Bronchial smooth muscle cell (primary cell): Measurements from ENCODE around the gene SLC25A34. TPM values are rescaled to one million over a fixed set of nuclear protein-coding genes. Genes with fewer than 3 reads are reported as not detected.

ENCODE experiments used
- total RNA-seq: library from RNA; depleted of rRNA; stranded (reverse); fragments of >200 nt; gene quantifications from 2 replicates; pipeline ENCODE4 v1.2.1, GENCODE V29; 2014

The SLC25A34 gene
- total RNA-seq: 0.16 and 0.52 TPM in 2 replicates

GRCh38 chr1:15736038-15736891 is at the start of gene SLC25A34:
Gene SLC25A34 (plus strand): TSS chr1:15736258. CDS start chr1:15736486, 228 bp downstream.

DNA sequence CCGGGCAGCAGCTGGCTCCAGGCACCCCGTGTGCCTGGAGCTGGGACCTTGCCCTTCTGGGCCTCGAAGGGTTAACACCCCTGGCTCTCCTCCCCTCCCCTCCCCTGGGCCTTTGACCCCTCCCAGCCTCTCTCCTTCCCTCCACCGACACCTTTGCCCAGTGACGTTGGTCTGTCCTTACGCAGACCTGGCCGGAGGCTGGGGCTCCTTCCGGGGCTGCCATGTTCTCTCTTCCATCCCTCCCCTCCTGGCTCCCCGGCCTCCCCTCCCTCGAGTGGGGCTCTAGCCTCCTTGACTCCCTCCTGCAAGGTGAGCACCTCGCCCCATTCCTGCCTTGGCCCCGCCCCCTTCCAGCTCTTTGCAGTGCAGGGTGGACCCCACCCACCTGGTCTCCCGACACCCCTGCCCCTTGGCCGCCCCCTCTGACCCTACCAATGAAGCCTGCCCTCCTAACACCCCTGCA is 6.3 kb downstream of the SLC25A34 start, which contains the start of gene TMEM82:
TMEM82 (plus strand) TSS at position 161 of the 463 bp plus-strand sequence; CDS start at position 222, 61 bp downstream.

GRCh38 chr1:15758343-15758931 is 22.4 kb downstream of the SLC25A34 start, which contains the start of gene FBLIM1:
Gene FBLIM1 (plus strand): TSS chr1:15758795. CDS start chr1:15764984, 6,189 bp downstream.

Other genes with a start within 250 kb of the SLC25A34 start
- 5.4 and 6.3 TPM in 2 replicates for gene CASP9, start 212.0 kb upstream of the SLC25A34 start, total RNA-seq
- gene DNAJC16, start 209.4 kb upstream of the SLC25A34 start, total RNA-seq: 7.9 and 8.4 TPM in 2 replicates
- gene AGMAT, start 151.2 kb upstream of the SLC25A34 start, total RNA-seq: 0.26 and 0.79 TPM in 2 replicates
- 8.0 and 9.1 TPM in 2 replicates for gene DDI2, start 118.8 kb upstream of the SLC25A34 start, total RNA-seq
- 67.1 and 90.9 TPM in 2 replicates for gene PLEKHM2, start 51.9 kb upstream of the SLC25A34 start, total RNA-seq
- not detected in 2 replicates for gene TMEM82, start 6.2 kb downstream of the SLC25A34 start, total RNA-seq
- 10.7 and 11.8 TPM in 2 replicates for gene FBLIM1, start 22.5 kb downstream of the SLC25A34 start, total RNA-seq
- 14.8 and 15.3 TPM in 2 replicates for gene UQCRHL, start 71.4 kb downstream of the SLC25A34 start, total RNA-seq
- 6.8 and 8.6 TPM in 2 replicates for gene SPEN, start 111.4 kb downstream of the SLC25A34 start, total RNA-seq
- 46.2 and 69.1 TPM in 2 replicates for gene ZBTB17, start 239.8 kb downstream of the SLC25A34 start, total RNA-seq